Right lobe of liver (tissue), 6 donors: ENCODE results near the gene AKAP12. TPM values are rescaled to one million over a fixed set of nuclear protein-coding genes. Genes with fewer than 3 reads are reported as not detected.
"Not testable (repeated sequence)": the region's sequence is repeated elsewhere in the genome, so short reads cannot be mapped to it uniquely, and the experiment has no call there.

Source experiments
- ATAC-seq, 4 donors: fragments of 200-7000 bp; cut with Tn5 transposase; one replicate each; pipeline ENCODE4 v1.9.1; 2020; ENCODE audit warnings: mild to moderate bottlenecking in 4 of 4, moderate library complexity in 4 of 4
- DNase-seq, 3 donors: peaks; one replicate each; pipeline ENCODE4 v3.0.0-alpha.2; 2020
- H3K27ac ChIP-seq, 3 donors: fragments of 200-600 bp; one replicate each; pipeline ENCODE4 v1.8.0; 2022
- H3K27me3 ChIP-seq, 2 donors: fragments of 200-600 bp; one replicate each; pipeline ENCODE4 v1.8.0; 2022
- H3K36me3 ChIP-seq, 4 donors: fragments of 200-600 bp; sonication (generic) in 1 of 4; one replicate each; pipeline versions ENCODE4 v1.5.1 to v1.8.0; 2017 to 2022; ENCODE audit warnings: control low read depth in 1 of 4
- H3K4me1 ChIP-seq, 4 donors: fragments of 200-600 bp; sonication (generic) in 1 of 4; one replicate each; pipeline versions ENCODE4 v1.5.1 to v1.8.0; 2017 to 2022; ENCODE audit warnings: control low read depth in 1 of 4
- H3K4me3 ChIP-seq, 3 donors: fragments of 200-600 bp; one replicate each; pipeline ENCODE4 v1.8.0; 2022
- H3K9me3 ChIP-seq, 4 donors: fragments of 200-600 bp; sonication (generic) in 1 of 4; one replicate each; pipeline versions ENCODE4 v1.5.1 to v1.8.0; 2017 to 2022; ENCODE audit warnings: control low read depth in 1 of 4
- CTCF ChIP-seq, 4 donors: fragments of 200-600 bp in 3 of 4; fragments of 450-650 bp in 1 of 4; IDR thresholded peaks; one replicate each; pipeline versions ENCODE4 v1.5.1 to v1.8.0; 2016 to 2022; ENCODE audit warnings: antibody characterized with exemption in 4 of 4, mild to moderate bottlenecking in 2 of 4
- POLR2A ChIP-seq: fragments of 450-650 bp; IDR thresholded peaks from one replicate; pipeline ENCODE4 v1.6.1; 2017; ENCODE audit warnings: antibody characterized with exemption, mild to moderate bottlenecking
- WGBS: methylation state at CpG from one replicate; pipeline ENCODE4 v1.1.6; 2018; ENCODE audit warnings: low coverage, low lambda C conversion rate; ENCODE audit not compliant: insufficient coverage; ENCODE audit errors: missing lambda C conversion rate; 5-methylcytosine and 5-hydroxymethylcytosine counted together
- intact Hi-C, 2 donors: fragments of 100-400 bp; cut with DNase I; formaldehyde crosslinking; loops; one replicate each; pipeline versions ENCODE4 v1.11.2 to v1.14.1; 2022
- total RNA-seq, 6 experiments: library from RNA; depleted of rRNA in 2 of 6; stranded (reverse); fragments of >200 nt in 2 of 6; fragmentation: NEBNext Ultra II Directional in 3 of 6; extraction: Animal tissue kit (Norgen Biotek cat#: 25700) in 3 of 6; gene quantifications; one replicate each; pipeline versions ENCODE4 v1.1.0 to v1.2.4, GENCODE V29; 2016 to 2023
- donor health status: DM: no; HTN: yes; CAD: no.
- donor health status: DM: no; HTN: no; CAD: no.
- donor health status: DM: no; HTN: no; CAD: no.
- donor health status: DM: no; HTN: yes; CAD: no.
- donor health status: DM: no; HTN: yes; CAD: no.

AKAP12 gene
- total RNA-seq, 6 experiments from 2014 or later, result 2.1 to 38.4 (median 23.0) TPM

GRCh38 chr6:151351731-151352130 is 112.0 kb downstream of the AKAP12 start:
- no peak overlapping the region for H3K4me3 ChIP-seq
- no peak overlapping the region for H3K27ac ChIP-seq
- H3K4me1 ChIP-seq, result no peaks in the 10 kb centered on the region
- intact Hi-C loops, result no loop called here
- TF ChIP-seq POLR2A, result no peak
- no peak for TF ChIP-seq CTCF (IDR thresholded peaks at IDR 0.05)
- DNase-seq (no peak), ATAC-seq (no peak)
- H3K27me3 ChIP-seq, result no peaks in the 10 kb centered on the region
- WGBS, result 80% methylated on average over 4 of the region's 7 CpGs
- H3K36me3 ChIP-seq, result no peaks in the 10 kb centered on the region
- no peaks in the 10 kb centered on the region for H3K9me3 ChIP-seq

DNA sequence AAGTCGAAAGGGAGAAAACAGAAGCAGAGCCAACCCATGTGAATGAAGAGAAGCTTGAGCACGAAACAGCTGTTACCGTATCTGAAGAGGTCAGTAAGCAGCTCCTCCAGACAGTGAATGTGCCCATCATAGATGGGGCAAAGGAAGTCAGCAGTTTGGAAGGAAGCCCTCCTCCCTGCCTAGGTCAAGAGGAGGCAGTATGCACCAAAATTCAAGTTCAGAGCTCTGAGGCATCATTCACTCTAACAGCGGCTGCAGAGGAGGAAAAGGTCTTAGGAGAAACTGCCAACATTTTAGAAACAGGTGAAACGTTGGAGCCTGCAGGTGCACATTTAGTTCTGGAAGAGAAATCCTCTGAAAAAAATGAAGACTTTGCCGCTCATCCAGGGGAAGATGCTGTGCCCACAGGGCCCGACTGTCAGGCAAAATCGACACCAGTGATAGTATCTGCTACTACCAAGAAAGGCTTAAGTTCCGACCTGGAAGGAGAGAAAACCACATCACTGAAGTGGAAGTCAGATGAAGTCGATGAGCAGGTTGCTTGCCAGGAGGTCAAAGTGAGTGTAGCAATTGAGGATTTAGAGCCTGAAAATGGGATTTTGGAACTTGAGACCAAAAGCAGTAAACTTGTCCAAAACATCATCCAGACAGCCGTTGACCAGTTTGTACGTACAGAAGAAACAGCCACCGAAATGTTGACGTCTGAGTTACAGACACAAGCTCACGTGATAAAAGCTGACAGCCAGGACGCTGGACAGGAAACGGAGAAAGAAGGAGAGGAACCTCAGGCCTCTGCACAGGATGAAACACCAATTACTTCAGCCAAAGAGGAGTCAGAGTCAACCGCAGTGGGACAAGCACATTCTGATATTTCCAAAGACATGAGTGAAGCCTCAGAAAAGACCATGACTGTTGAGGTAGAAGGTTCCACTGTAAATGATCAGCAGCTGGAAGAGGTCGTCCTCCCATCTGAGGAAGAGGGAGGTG is 112.9 kb downstream of the AKAP12 start:
- DNase-seq, result no peak
- ATAC-seq, result peak in 3 of 4 donors; percentile 12 to 49 (median 22)
- 50% methylated on average over 18 of the region's 19 CpGs for WGBS

DNA sequence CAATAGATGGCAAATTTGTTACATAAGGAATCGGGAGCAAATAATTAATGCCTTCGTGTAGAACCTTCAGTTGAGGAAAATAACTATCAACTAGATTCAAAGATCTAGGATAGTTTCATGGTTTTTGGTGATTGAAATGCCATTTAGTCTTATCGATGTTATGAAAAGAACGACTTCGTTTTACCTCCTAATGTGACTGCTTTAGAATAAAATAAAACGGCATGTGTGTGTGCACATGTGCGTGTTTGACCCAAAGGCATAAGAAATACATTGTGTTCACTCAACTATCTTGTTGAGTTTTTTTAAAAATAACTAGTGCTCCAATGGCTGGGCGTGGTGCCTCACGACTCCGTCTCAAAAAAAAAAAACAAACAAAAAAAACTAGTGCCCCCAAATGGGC is 114.0 kb downstream of the AKAP12 start:
- WGBS, result 87% methylated on average over 10 of the region's 10 CpGs
- ATAC-seq, result no peak

More for the DNA sequence above, 112.9 kb downstream of the AKAP12 start:
- intact Hi-C loops, result no loop called here
- no peaks in the 10 kb centered on the region for H3K4me1 ChIP-seq
- H3K36me3 ChIP-seq, result no peaks in the 10 kb centered on the region
- H3K27ac ChIP-seq, result no peak overlapping the region
- no peak for TF ChIP-seq POLR2A
- TF ChIP-seq CTCF (IDR thresholded peaks at IDR 0.05), result no peak
- no peaks in the 10 kb centered on the region for H3K27me3 ChIP-seq
- H3K9me3 ChIP-seq, result no peaks in the 10 kb centered on the region
- no peak overlapping the region for H3K4me3 ChIP-seq

DNA sequence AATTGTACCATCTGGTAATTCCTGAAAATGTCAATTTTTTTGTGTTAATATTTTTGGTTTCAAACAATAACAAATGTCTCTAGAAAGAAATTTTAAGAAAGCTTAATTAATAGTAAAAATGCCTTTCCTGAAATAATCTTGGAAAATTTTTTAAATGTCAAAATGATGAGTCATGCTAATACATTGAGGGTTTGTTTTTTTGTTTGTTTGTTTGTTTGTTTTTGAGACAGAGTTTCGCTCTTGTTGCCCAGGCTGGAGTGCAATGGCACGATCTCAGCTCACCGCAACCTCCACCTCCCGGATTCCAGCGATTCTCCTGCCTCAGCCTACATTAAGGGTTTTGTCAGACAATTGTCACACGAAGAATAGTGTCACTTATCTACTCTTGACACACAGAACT is 117.2 kb downstream of the AKAP12 start:
- not testable (repeated sequence) for ATAC-seq

More for the DNA sequence above, 114.0 kb downstream of the AKAP12 start:
- no peak for DNase-seq
- Histone ChIP-seq H3K27ac (no peak overlapping the region), H3K4me3 (no peak overlapping the region), H3K27me3 (no peaks in the 10 kb centered on the region), H3K36me3 (no peaks in the 10 kb centered on the region), H3K9me3 (no peaks in the 10 kb centered on the region), H3K4me1 (no peaks in the 10 kb centered on the region)
- intact Hi-C loops, result no loop called here
- no peak for TF ChIP-seq CTCF (IDR thresholded peaks at IDR 0.05)
- TF ChIP-seq POLR2A, result no peak

GRCh38 chr6:151357758-151358436 is 118.1 kb downstream of the AKAP12 start:
- intact Hi-C loops, result no loop called here
- Histone ChIP-seq H3K9me3 (no peaks in the 10 kb centered on the region), H3K4me3 (no peak overlapping the region), H3K4me1 (peaks cover 0 to 3% (median 0%) of the 10 kb centered on the region in 4 donors), H3K27ac (no peak overlapping the region), H3K27me3 (no peaks in the 10 kb centered on the region), H3K36me3 (no peaks in the 10 kb centered on the region)
- ATAC-seq, result no peak
- 55% methylated on average over 4 of the region's 6 CpGs for WGBS
- no peak for DNase-seq
- TF ChIP-seq POLR2A (no peak), CTCF (IDR thresholded peaks at IDR 0.05) (no peak)

More for the DNA sequence above, 117.2 kb downstream of the AKAP12 start:
- intact Hi-C loops, H3K4me3 ChIP-seq, H3K36me3 ChIP-seq, DNase-seq, H3K27me3 ChIP-seq, H3K9me3 ChIP-seq, H3K27ac ChIP-seq, H3K4me1 ChIP-seq: not testable (repeated sequence)
- 89% methylated on average over 6 of the region's 6 CpGs for WGBS
